Measurements from ENCODE around the gene PDZD2.

PDZD2 gene

DNA sequence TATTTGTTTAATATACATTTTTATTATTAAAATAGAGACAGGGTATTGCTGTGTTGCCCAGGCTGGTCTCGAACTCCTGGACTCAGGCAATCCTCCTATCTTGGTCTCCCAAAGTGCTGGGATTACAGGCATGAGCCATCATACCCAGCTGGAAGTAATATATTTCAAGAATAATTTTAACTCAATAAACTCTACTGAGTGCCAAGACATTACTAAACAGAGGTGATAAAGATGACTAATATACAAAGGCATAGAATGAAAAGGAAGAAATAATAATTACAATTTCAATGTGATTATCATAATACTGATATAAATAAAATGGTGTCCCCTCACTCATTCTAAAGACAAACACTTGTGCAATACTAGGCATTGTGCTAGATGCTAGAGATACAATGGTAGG lies 521.3 kb downstream of the PDZD2 start:
- H3K4me1 Mint-ChIP-seq, result peaks cover 38% of the 10 kb centered on the region
- no peak for DNase-seq
- H3K4me3 Mint-ChIP-seq, result no peak overlapping the region
- H3K9me3 Mint-ChIP-seq, result no peaks in the 10 kb centered on the region
- peak overlapping the region; percentile 44 for H3K27ac Mint-ChIP-seq
- H3K36me3 Mint-ChIP-seq (ENCODE audit: low read depth), result peaks cover 28% of the 10 kb centered on the region
- H3K27me3 Mint-ChIP-seq, result no peaks in the 10 kb centered on the region
- ATAC-seq, result no peak
